RWPE1 (cell line): ENCODE measurements around the gene HRH1.

ENCODE experiments used
- CTCF ChIA-PET: fragments of 350-600 bp; sonication (Branson Sonifier 250); formaldehyde crosslinking; extraction: SDS; loops from one replicate; lab custom pipeline; 2021; lab: Yijun Ruan, JAX
- POLR2A ChIA-PET: fragments of 400-600 bp; formaldehyde crosslinking; extraction: SDS; loops from one replicate; lab custom pipeline; 2020; ENCODE audit warnings: antibody characterized with exemption; ENCODE audit not compliant: low non-redundant PET; lab: Yijun Ruan, JAX
- DNase-seq: peaks from one replicate; pipeline ENCODE4 v3.0.0; 2012; ENCODE audit warnings: low spot score
- H3K27ac ChIP-seq: fragments of 450-650 bp; 2 replicates; pipeline ENCODE4 v1.5.1; 2017
- CTCF ChIP-seq: fragments of 450-650 bp; conservative IDR thresholded peaks from 2 replicates; pipeline ENCODE4 v1.5.1; 2017; ENCODE audit warnings: low read depth, mild to moderate bottlenecking

HRH1 gene

GRCh38 chr3:11140030-11140712 is 14.1 kb upstream of the HRH1 start:
- no peak for TF ChIP-seq CTCF
- POLR2A ChIA-PET, result no interaction called here
- H3K27ac ChIP-seq, result peak overlapping the region; percentile 100
- peak; percentile 16 for DNase-seq
- CTCF ChIA-PET, result interaction anchor here (0.5 to 1.0 kb wide), 2 partner anchors 14 to 90 kb away, joined by 3 to 4 read pairs; partner anchors contain the start of gene HRH1

GRCh38 chr3:11140713-11141104 is 13.6 kb upstream of the HRH1 start:
- TF ChIP-seq CTCF, result no peak

GRCh38 chr3:11143476-11143875 is 10.8 kb upstream of the HRH1 start:
- H3K27ac ChIP-seq, result no peak overlapping the region
- POLR2A ChIA-PET, result no interaction called here
- CTCF ChIA-PET, result no interaction called here
- TF ChIP-seq CTCF, result no peak
- DNase-seq, result no peak

More at GRCh38 chr3:11140713-11141104, 13.6 kb upstream of the HRH1 start:
- no peak for DNase-seq
- CTCF ChIA-PET, result interaction anchor here (1.0 kb wide), 1 partner anchor 14 kb away, joined by 3 read pairs; the partner anchor contains the start of gene HRH1
- peak overlapping the region; percentile 100 for H3K27ac ChIP-seq
- POLR2A ChIA-PET, result no interaction called here

GRCh38 chr3:11144996-11145395 is 9.3 kb upstream of the HRH1 start:
- no peak for DNase-seq
- TF ChIP-seq CTCF, result no peak
- CTCF ChIA-PET, result no interaction called here
- peak overlapping the region; percentile 77 for H3K27ac ChIP-seq
- POLR2A ChIA-PET, result no interaction called here

GRCh38 chr3:11145888-11146287 is 8.4 kb upstream of the HRH1 start:
- H3K27ac ChIP-seq, result no peak overlapping the region
- DNase-seq, result peak; percentile 42
- ChIA-PET POLR2A (no interaction called here), CTCF (no interaction called here)
- TF ChIP-seq CTCF, result no peak

- POLR2A ChIA-PET, result no interaction called here
- no peak for TF ChIP-seq CTCF
- CTCF ChIA-PET, result no interaction called here
- no peak for DNase-seq
- H3K27ac ChIP-seq, result peak overlapping the region; percentile 71; the same call in 1 of the 2 replicates
Observed at GRCh38 chr3:11146773-11147660, 7.3 kb upstream of the HRH1 start.
